Body of pancreas (tissue), 4 donors: Measurements from ENCODE around the gene NME8.
"Not testable (repeated sequence)": the region's sequence is repeated elsewhere in the genome, so short reads cannot be mapped to it uniquely, and the experiment has no call there.

ENCODE experiments used
- POLR2A ChIP-seq, 3 donors: fragments of 450-650 bp; IDR thresholded peaks; one replicate each; pipeline ENCODE4 v1.6.1; 2016; ENCODE audit warnings: antibody characterized with exemption in 3 of 3, mild to moderate bottlenecking in 2 of 3
- TF ChIP-seq, protein P1 (sequence below), 7 experiments: fragments of 450-650 bp in 4 of 7; fragments of 200-600 bp in 3 of 7; sonication (generic) in 3 of 7; IDR thresholded peaks; one replicate each; pipeline ENCODE4 v1.5.1; 2016 to 2019; ENCODE audit warnings: antibody characterized with exemption in 7 of 7

DNA sequence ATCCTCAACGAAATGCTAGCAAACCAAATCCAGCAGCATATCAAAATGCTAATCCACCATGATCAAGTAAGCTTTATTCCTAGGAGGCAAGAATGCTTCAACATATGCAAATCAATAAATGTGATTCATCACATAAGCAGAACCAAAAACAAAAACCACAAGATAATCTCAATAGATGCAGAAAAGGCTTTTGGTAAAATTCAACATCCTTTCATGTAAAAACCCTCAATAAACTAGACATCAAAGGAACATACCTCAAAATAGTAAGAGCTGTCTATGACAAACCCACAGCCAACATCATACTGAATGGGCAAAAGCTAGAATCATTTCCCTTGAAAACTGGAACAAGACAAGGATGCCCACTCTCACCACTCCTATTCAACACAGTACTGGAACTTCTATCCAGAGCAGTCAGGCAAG lies 36.2 kb upstream of the NME8 start:
- TF ChIP-seq, protein P1, sequence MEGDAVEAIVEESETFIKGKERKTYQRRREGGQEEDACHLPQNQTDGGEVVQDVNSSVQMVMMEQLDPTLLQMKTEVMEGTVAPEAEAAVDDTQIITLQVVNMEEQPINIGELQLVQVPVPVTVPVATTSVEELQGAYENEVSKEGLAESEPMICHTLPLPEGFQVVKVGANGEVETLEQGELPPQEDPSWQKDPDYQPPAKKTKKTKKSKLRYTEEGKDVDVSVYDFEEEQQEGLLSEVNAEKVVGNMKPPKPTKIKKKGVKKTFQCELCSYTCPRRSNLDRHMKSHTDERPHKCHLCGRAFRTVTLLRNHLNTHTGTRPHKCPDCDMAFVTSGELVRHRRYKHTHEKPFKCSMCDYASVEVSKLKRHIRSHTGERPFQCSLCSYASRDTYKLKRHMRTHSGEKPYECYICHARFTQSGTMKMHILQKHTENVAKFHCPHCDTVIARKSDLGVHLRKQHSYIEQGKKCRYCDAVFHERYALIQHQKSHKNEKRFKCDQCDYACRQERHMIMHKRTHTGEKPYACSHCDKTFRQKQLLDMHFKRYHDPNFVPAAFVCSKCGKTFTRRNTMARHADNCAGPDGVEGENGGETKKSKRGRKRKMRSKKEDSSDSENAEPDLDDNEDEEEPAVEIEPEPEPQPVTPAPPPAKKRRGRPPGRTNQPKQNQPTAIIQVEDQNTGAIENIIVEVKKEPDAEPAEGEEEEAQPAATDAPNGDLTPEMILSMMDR (IDR thresholded peaks at IDR 0.05), result not testable (repeated sequence)
- not testable (repeated sequence) for TF ChIP-seq POLR2A (IDR thresholded peaks at IDR 0.05)
